Loucy (cell line): Measurements from ENCODE around the gene NQO2.

Source experiments
- H2AFZ ChIP-seq: fragments of 200-600 bp; sonication (generic); 2 replicates; pipeline ENCODE4 v1.6.0; 2016; ENCODE audit warnings: antibody characterized with exemption, mild to moderate bottlenecking, low read length, moderate library complexity
- H3F3A ChIP-seq: fragments of 200-600 bp; 2 replicates; pipeline ENCODE4 v1.6.0; 2016; ENCODE audit warnings: antibody characterized with exemption, low read depth, mild to moderate bottlenecking
- H3K27me3 ChIP-seq: fragments of 200-600 bp; sonication (generic); 2 replicates; pipeline ENCODE4 v1.6.1; 2014; ENCODE audit warnings: low read length, mild to moderate bottlenecking; ENCODE audit not compliant: insufficient read depth, poor library complexity, severe bottlenecking
- H3K36me3 ChIP-seq: fragments of 200-600 bp; sonication (generic); 2 replicates; pipeline ENCODE4 v1.6.1; 2016; ENCODE audit warnings: low read length; ENCODE audit not compliant: insufficient read depth
- H3K4me1 ChIP-seq: fragments of 200-600 bp; sonication (generic); 2 replicates; pipeline ENCODE4 v1.5.1; 2014; ENCODE audit warnings: low read length, mild to moderate bottlenecking; ENCODE audit not compliant: insufficient read depth, poor library complexity, severe bottlenecking
- H3K4me2 ChIP-seq: fragments of 200-600 bp; sonication (generic); 2 replicates; pipeline ENCODE4 v1.6.0; 2014; ENCODE audit warnings: antibody characterized with exemption, low read length, low read depth, mild to moderate bottlenecking; ENCODE audit not compliant: poor library complexity, severe bottlenecking
- H3K4me3 ChIP-seq: fragments of 200-600 bp; sonication (generic); 2 replicates; pipeline ENCODE4 v1.5.1; 2014; ENCODE audit warnings: low read length, mild to moderate bottlenecking, mixed read lengths; ENCODE audit not compliant: poor library complexity, severe bottlenecking
- H3K79me2 ChIP-seq: fragments of 200-600 bp; sonication (generic); 2 replicates; pipeline ENCODE4 v1.6.1; 2014; ENCODE audit warnings: low read length; ENCODE audit not compliant: insufficient read depth
- H3K9ac ChIP-seq: fragments of 200-600 bp; sonication (generic); 2 replicates; pipeline ENCODE4 v1.6.0; 2014; ENCODE audit warnings: mild to moderate bottlenecking, low read depth, low read length, moderate library complexity; ENCODE audit not compliant: poor library complexity, severe bottlenecking
- H3K9me2 ChIP-seq: fragments of 200-600 bp; sonication (generic); replicated peaks from 2 replicates; pipeline ENCODE4 v1.6.1; 2016; ENCODE audit warnings: low read depth, low read length, mixed read lengths
- H3K9me3 ChIP-seq: fragments of 200-600 bp; sonication (generic); 2 replicates; pipeline ENCODE4 v1.6.1; 2014; ENCODE audit warnings: mild to moderate bottlenecking, antibody characterized with exemption, low read length, low read depth; ENCODE audit not compliant: insufficient read depth
- H4K20me1 ChIP-seq: fragments of 200-600 bp; sonication (generic); 2 replicates; pipeline ENCODE4 v1.6.0; 2014; ENCODE audit warnings: antibody characterized with exemption, low read length, mild to moderate bottlenecking; ENCODE audit not compliant: insufficient read depth, poor library complexity, severe bottlenecking
- CTCF ChIP-seq: fragments of 200-600 bp; sonication (generic); conservative IDR thresholded peaks from 2 replicates; pipeline ENCODE4 v1.5.1; 2014; ENCODE audit warnings: mild to moderate bottlenecking, antibody characterized with exemption, low read length
- EZH2phosphoT487 ChIP-seq: fragments of 200-600 bp; IDR thresholded peaks from 2 replicates; pipeline ENCODE4 v1.6.1; 2018; ENCODE audit warnings: antibody characterized with exemption, mild to moderate bottlenecking, moderate library complexity, borderline replicate concordance

NQO2 gene

GRCh38 chr6:2990932-2991506 is 8.7 kb upstream of the NQO2 start:
- Histone ChIP-seq H3K9me3 (no peaks in the 10 kb centered on the region), H3F3A (peaks cover 6% of the 10 kb centered on the region), H3K79me2 (no peaks in the 10 kb centered on the region), H4K20me1 (no peaks in the 10 kb centered on the region), H3K4me1 (peaks cover 28% of the 10 kb centered on the region), H2AFZ (peak overlapping the region; percentile 99; the same call in 1 of the 2 replicates), H3K4me3 (peak overlapping the region; percentile 95), H3K9me2 (no peaks in the 10 kb centered on the region), H3K4me2 (peak overlapping the region; percentile 99), H3K36me3 (no peaks in the 10 kb centered on the region), H3K9ac (peak overlapping the region; percentile 89), H3K27me3 (no peaks in the 10 kb centered on the region)
- TF ChIP-seq EZH2phosphoT487 (no peak), CTCF (no peak)

- H3K27me3 ChIP-seq, result no peaks in the 10 kb centered on the region
- TF ChIP-seq CTCF (no peak), EZH2phosphoT487 (no peak)
- H3K4me3 ChIP-seq, result no peak overlapping the region
- no peak overlapping the region for H3K4me2 ChIP-seq
- peaks cover 21% of the 10 kb centered on the region for H3K4me1 ChIP-seq
- no peak overlapping the region for H2AFZ ChIP-seq
- peaks cover 6% of the 10 kb centered on the region for H3F3A ChIP-seq
- no peaks in the 10 kb centered on the region for H3K9me2 ChIP-seq
- H3K9ac ChIP-seq, result no peak overlapping the region
- no peaks in the 10 kb centered on the region for H3K36me3 ChIP-seq
- H3K9me3 ChIP-seq, result no peaks in the 10 kb centered on the region
- no peaks in the 10 kb centered on the region for H4K20me1 ChIP-seq
- no peaks in the 10 kb centered on the region for H3K79me2 ChIP-seq
Observed at GRCh38 chr6:2992330-2992979, 7.2 kb upstream of the NQO2 start.

GRCh38 chr6:2993755-2994317 is 5.9 kb upstream of the NQO2 start:
- Histone ChIP-seq H3K9ac (no peak overlapping the region), H3K36me3 (no peaks in the 10 kb centered on the region), H3K9me3 (no peaks in the 10 kb centered on the region), H2AFZ (no peak overlapping the region), H3K4me1 (peaks cover 17% of the 10 kb centered on the region), H3F3A (peaks cover 3% of the 10 kb centered on the region), H3K4me2 (no peak overlapping the region), H3K79me2 (no peaks in the 10 kb centered on the region), H3K9me2 (no peaks in the 10 kb centered on the region), H3K27me3 (no peaks in the 10 kb centered on the region), H4K20me1 (no peaks in the 10 kb centered on the region), H3K4me3 (no peak overlapping the region)
- TF ChIP-seq EZH2phosphoT487, result no peak
- TF ChIP-seq CTCF, result no peak
